Endothelial cell (in vitro differentiated cells): ENCODE results near the gene TTC34. TPM values are rescaled to one million over a fixed set of nuclear protein-coding genes. Genes with fewer than 3 reads are reported as not detected.
A peak's percentile ranks its signal among the peaks of the same experiment; 100 is the strongest.

ENCODE experiments used
- DNase-seq: peaks from one replicate; pipeline ENCODE4 v3.0.0; 2021; ENCODE audit warnings: low spot score
- H3K27ac Mint-ChIP-seq: one replicate; pipeline ENCODE4 v1.8.0; 2021; ENCODE audit warnings: mixed read lengths, inconsistent platforms; ENCODE audit not compliant: unreplicated experiment
- H3K27me3 Mint-ChIP-seq: one replicate; pipeline ENCODE4 v1.8.0; 2021; ENCODE audit warnings: mild to moderate bottlenecking, moderate library complexity, mixed read lengths, inconsistent platforms; ENCODE audit not compliant: unreplicated experiment
- H3K36me3 Mint-ChIP-seq: one replicate; pipeline ENCODE4 v1.8.0; 2021; ENCODE audit warnings: mild to moderate bottlenecking, low read depth, mixed read lengths, inconsistent platforms; ENCODE audit not compliant: unreplicated experiment
- H3K4me1 Mint-ChIP-seq: one replicate; pipeline ENCODE4 v1.8.0; 2021; ENCODE audit warnings: mild to moderate bottlenecking, mixed read lengths, inconsistent platforms; ENCODE audit not compliant: unreplicated experiment
- H3K4me3 Mint-ChIP-seq: one replicate; pipeline ENCODE4 v1.8.0; 2021; ENCODE audit warnings: mild to moderate bottlenecking, mixed read lengths, inconsistent platforms; ENCODE audit not compliant: unreplicated experiment
- H3K9me3 Mint-ChIP-seq: one replicate; pipeline ENCODE4 v1.8.0; 2021; ENCODE audit warnings: mixed read lengths, inconsistent platforms; ENCODE audit not compliant: unreplicated experiment
- CTCF ChIP-seq: fragments of 200-600 bp; sonication (generic); IDR thresholded peaks from one replicate; pipeline ENCODE4 v1.5.0; 2021; ENCODE audit warnings: antibody characterized with exemption; ENCODE audit not compliant: unreplicated experiment
- total RNA-seq: library from RNA; stranded (reverse); fragmentation: NEBNext Ultra II Directional; extraction: Animal tissue kit (Norgen Biotek cat#: 25700); gene quantifications from one replicate; pipeline ENCODE4 v1.2.1, GENCODE V29; 2021; ENCODE audit not compliant: unreplicated experiment

The TTC34 gene
- total RNA-seq, 1 donor from 2014 or later: 0.82 TPM

GRCh38 chr1:2632561-2633361 lies 168.7 kb downstream of the TTC34 start, which contains the start of gene MMEL1:
MMEL1 (minus strand) TSS chr1:2633016; CDS start chr1:2629484, 3,532 bp downstream.
- Mint-ChIP-seq H3K27ac (no peak within 1 kb of the TSS), H3K4me3 (no peak within 1 kb of the TSS), H3K9me3 (peaks cover 11% of the 10 kb centered on the region), H3K4me1 (peaks cover 3% of the 10 kb centered on the region), H3K36me3 (peaks cover 12% of the 10 kb centered on the region), H3K27me3 (peaks cover 24% of the 10 kb centered on the region)
- no peak for TF ChIP-seq CTCF
- DNase-seq: no peak

GRCh38 chr1:2632051-2632430 lies 169.5 kb downstream of the TTC34 start:
- TF ChIP-seq CTCF: no peak
- H3K4me3 Mint-ChIP-seq: no peak overlapping the region
- no peak overlapping the region for H3K27ac Mint-ChIP-seq
- peaks cover 3% of the 10 kb centered on the region for H3K4me1 Mint-ChIP-seq
- no peak for DNase-seq
- peaks cover 9% of the 10 kb centered on the region for H3K9me3 Mint-ChIP-seq
- H3K27me3 Mint-ChIP-seq: peaks cover 25% of the 10 kb centered on the region
- peaks cover 11% of the 10 kb centered on the region for H3K36me3 Mint-ChIP-seq

GRCh38 chr1:2631136-2632050 lies 170.1 kb downstream of the TTC34 start:
- peak overlapping the region; percentile 37 for H3K27ac Mint-ChIP-seq
- no peak for DNase-seq
- H3K4me3 Mint-ChIP-seq: peak overlapping the region; percentile 14
- H3K9me3 Mint-ChIP-seq: peaks cover 4% of the 10 kb centered on the region
- peaks cover 7% of the 10 kb centered on the region for H3K36me3 Mint-ChIP-seq
- H3K27me3 Mint-ChIP-seq: peaks cover 22% of the 10 kb centered on the region
- no peak for TF ChIP-seq CTCF
- H3K4me1 Mint-ChIP-seq: peaks cover 3% of the 10 kb centered on the region

- Mint-ChIP-seq H3K27ac (peak overlapping the region; percentile 36), H3K4me3 (peak overlapping the region; percentile 87), H3K27me3 (peaks cover 22% of the 10 kb centered on the region)
Observed at GRCh38 chr1:2630498-2631135, 170.9 kb downstream of the TTC34 start.

More at GRCh38 chr1:2630498-2631135, 170.9 kb downstream of the TTC34 start:
- no peak for DNase-seq
- H3K9me3 Mint-ChIP-seq: no peaks in the 10 kb centered on the region
- TF ChIP-seq CTCF: no peak
- H3K36me3 Mint-ChIP-seq: peaks cover 7% of the 10 kb centered on the region
- peaks cover 3% of the 10 kb centered on the region for H3K4me1 Mint-ChIP-seq
